Measurements from ENCODE around the gene AHDC1.
A peak's percentile ranks its signal among the peaks of the same experiment; 100 is the strongest.
"Not testable (repeated sequence)": the region's sequence is repeated elsewhere in the genome, so short reads cannot be mapped to it uniquely, and the experiment has no call there.

The AHDC1 gene

GRCh38 chr1:27548858-27549719 is 54.9 kb downstream of the AHDC1 start:
- no peak for DNase-seq

DNA sequence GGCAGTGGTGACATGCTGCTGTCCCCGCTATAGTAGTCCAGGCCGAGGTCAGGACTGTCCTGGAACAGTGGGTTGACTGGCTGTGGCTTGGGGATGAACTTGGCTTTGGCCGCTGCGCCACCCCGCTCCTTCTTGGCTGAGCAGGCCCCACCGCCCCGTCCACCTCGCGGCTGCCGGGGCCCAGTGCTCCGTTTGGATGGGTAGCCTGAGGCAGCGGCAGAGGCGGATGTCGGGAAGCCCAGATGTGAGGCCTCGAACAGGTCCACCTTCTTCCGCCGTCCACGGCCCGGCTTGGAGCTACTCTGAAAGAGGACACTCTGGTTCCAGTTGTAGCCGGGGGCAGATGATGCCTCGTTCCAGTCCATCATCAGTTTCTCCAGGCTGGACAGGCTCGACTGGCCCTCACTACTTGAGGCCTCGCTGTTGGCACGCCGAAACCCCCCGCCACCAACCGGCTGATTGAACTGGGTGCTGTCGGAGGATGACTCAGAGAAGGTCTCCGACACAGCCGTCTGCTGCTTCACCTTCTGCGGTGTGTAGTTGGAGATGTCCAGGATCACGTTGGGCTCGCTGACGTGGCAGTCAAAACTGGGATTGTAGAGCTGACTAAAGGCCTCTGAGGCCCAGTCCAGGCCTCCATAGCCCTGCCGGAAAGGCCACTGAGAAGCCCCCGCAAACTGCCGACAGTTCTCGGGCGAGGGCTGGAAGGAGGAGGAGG is 55.6 kb downstream of the AHDC1 start:
- no peak for DNase-seq

GRCh38 chr1:27547220-27548116 is 56.5 kb downstream of the AHDC1 start:
- DNase-seq, result no peak

DNA sequence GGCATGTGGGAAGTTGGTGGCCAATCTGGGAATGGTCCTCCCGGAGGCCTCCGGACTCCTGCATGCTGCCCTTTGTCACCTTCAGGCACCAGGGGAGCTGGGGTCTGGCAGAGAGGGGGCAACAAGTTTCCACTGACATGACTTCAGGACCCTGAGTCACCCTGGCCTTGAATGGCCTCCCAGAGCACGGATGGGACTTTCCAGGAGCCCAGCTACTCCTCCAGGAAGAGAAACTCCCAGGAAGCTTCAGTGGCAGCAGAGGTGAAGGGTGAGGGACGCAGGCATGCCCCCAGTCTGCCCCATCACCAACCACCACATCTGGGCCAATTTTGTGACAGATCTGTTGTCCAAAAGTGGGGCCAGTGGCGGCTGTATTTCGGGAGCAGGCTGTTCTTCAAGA is 58.1 kb downstream of the AHDC1 start:
- DNase-seq, result no peak

DNA sequence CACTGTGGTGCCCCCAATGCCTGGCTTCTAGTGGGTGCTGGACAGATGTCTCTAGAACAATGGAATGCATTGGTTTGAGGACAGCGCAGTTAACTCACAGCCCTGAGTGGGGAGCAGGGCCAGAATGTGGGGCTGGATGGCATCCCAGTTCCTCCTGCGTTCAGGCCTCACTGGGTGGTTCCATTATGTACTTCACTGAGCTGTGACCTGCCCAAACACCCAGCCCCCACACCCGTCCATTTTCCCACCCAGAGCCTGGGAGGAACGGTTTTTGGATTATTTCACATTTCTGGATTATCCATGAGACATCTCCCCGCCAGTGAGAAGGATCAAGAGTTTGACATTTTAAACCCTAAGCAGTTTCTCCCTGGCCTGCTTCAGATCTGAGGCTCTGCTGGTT is 58.7 kb downstream of the AHDC1 start:
- no peak for DNase-seq

DNA sequence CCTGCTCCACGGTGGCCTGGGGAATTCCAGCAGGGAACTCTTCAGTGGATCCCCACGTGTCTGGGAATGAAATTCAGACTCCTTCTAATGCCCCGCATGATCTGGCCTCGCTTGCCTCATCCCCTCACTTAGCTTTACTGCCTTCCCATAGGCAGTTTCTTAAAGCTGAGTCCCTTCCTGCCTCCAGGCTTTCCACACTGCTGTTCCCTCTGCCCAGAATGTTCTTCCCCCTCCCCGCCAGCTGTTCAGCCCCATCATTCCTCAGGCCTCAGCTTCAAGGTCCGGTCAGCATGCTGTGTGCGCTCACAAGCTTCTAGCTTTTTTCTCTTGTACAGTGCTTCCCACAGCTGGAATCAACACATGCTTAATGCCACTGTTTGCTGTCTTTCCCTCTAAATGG is 59.1 kb downstream of the AHDC1 start:
- DNase-seq, result no peak

GRCh38 chr1:27543284-27543683 is 60.7 kb downstream of the AHDC1 start:
- DNase-seq, result no peak

DNA sequence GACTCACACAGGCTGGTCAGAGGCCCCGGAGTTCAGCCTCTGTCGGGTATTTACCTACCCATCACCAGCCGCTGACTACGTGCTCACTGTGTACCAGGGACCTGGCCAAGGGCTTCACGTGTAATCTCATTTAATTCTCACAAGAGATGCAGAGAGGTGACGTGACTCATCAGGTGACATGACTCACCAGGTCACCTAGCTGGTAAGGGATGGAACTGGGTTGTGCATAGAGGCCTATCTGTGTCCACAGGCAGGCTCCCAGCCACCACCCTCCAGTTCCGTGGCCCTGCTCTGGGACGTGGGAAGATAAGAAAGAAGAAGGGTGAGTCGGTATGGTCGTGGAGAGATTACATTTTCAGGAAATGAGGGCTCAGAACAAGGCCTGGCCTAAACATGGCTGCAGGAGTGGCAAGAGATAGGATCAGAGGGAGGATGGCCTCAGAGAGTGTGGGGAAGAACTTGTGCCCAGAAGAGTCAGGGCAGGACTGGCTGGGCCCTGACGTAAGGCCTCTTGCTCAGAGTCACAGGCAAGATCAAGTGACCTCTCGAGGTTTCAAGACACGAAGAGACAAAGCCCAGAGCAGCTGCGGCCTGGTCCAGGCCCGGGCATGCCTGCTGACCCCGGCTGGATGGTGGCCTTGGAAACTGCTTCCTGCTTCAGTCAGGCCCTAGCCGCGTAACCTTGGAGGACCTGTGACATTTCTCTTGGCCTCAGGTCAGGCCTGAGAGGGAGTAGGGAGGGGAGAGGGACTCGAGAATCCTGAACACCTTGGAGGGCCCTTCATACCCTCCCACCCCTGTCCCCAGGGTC is 61.3 kb downstream of the AHDC1 start:
- DNase-seq, result no peak

DNA sequence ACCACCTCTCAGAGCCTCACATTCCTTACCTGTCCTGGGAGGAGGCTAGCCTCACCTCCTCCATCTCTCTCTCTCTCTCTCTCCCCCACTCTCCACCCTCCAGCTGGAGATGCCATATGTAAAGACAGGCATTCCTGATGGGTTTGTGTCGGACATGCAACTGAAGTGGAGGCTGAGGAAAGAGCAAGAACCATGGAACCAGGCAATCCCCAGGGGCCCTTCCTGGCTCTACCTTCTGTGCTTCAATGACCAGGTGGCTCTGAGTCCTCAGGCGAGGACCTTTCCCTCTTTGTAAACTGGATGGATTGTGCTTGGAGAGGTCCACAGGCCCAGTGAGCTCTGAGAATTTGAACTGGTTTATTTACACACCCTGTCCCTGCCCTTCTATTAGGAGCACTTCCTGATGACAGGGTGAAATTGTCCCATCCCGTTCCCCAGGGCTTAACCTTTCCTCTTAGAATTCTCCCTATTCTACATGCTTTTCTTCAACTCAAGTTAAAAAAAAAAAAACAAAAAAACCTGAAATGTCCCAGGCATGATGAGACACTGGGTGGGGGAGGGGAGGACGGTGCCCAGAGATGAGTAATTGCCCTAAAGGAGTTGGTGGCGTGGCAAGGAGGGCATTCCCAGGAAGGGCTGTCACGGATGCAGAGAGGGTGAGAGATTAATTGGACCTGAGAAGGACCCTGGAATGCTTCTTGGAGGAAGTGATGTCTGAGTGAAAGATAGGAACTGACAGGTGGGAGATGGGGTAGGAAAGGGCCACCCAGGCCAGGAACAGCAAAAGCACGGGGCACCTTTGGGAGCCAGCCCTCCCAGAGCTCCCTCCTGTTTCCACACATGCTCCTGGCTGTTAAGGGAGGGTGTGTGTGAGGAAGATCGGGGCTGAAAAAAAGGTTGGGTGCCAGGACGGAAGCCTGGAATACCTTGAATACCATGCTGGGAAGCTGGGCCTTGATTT is 63.8 kb downstream of the AHDC1 start:
- DNase-seq, result no peak

DNA sequence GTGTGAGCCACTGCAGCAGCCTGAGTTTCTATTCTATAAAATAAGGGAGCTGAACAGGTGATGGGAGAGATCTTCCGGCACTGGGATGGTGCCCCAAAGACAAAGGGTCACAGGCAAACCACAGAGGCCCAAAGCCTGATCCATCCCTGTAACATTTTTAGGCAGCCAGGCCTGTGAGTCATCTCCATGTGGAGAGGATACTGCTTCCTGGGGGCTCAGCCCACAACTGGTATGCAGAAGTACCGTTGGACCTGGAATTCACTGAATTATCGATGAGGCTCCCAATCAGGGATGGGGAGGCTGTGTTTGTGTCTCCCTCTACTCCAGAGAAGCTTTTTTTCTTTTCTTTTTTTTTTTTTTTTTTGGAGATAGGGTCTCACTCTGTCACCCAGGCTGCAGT is 65.2 kb downstream of the AHDC1 start:
- no peak for DNase-seq

DNA sequence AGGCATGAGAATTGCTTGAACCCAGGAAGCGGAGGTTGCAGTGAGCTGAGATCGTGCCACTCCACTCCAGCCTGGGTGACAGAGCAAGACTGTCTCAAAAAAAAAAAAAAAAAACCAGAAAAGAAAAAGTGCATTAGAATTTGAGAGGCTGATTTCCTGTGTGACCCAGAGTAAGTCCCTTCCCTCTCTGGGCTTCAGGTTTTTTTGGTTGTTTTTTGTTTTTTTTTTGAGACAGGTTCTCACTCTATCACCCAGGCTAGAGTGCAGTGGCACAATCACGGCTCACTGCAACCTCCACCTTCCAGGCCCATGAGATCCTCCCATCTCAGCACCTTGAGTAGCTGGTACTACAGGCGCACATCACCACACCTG is 65.7 kb downstream of the AHDC1 start:
- not testable (repeated sequence) for DNase-seq

GRCh38 chr1:27536767-27537166 is 67.2 kb downstream of the AHDC1 start:
- DNase-seq, result peak; percentile 84

DNA sequence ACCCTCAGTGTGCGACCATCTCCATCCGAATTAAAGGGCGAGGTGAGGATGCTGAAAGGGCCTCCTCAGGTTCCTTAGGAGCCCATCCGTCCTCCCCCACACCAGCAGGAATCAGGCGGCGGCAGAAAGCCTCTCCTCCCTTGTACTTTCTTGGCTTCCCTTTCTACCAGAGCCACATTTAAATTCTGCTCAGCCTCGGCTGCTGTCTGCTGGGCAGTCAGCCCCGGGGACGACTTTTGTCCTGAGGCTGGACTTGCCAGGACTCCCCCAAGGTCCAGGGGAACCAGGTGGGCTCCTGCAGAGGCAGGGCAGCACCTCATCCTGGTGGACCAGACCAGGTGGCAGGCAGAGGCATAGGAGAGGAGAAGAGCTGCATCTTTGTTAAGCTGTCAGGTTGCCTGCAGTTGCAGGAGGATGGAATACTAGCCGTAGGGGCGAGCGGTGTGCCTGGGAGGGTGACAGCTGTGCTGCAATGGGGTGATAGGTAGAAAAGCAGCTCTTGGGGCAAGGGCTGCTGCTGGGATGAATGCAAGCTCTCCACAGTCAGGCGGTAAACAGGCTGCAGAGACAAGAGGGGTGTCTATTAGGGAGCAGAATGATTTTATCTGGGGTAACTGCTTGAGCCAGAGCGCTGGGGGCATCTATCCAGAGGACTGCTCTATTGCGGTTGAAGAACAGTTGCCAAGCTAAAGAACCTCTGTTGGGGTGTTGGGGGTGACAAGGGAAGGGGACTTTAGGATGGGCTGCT is 67.8 kb downstream of the AHDC1 start:
- no peak for DNase-seq

DNA sequence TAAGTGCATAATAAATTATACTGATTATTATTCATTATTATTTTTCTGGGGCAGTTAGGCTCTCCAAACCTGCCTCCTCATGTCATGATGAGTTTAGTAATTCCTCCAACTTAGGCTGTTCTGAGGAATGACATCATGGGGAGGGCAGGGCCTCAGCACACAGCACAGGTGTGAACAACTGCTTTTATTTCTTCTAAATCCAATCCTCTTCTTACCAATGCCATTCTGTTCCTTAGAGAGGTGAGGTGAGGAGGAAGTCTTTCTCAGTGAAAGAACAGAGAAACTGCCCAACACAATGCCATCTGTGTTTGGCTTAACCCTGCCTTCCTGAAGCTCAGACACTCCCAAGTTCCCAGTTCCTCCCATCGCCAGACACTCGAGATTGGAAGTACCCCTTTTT is 68.6 kb downstream of the AHDC1 start:
- DNase-seq, result no peak

DNA sequence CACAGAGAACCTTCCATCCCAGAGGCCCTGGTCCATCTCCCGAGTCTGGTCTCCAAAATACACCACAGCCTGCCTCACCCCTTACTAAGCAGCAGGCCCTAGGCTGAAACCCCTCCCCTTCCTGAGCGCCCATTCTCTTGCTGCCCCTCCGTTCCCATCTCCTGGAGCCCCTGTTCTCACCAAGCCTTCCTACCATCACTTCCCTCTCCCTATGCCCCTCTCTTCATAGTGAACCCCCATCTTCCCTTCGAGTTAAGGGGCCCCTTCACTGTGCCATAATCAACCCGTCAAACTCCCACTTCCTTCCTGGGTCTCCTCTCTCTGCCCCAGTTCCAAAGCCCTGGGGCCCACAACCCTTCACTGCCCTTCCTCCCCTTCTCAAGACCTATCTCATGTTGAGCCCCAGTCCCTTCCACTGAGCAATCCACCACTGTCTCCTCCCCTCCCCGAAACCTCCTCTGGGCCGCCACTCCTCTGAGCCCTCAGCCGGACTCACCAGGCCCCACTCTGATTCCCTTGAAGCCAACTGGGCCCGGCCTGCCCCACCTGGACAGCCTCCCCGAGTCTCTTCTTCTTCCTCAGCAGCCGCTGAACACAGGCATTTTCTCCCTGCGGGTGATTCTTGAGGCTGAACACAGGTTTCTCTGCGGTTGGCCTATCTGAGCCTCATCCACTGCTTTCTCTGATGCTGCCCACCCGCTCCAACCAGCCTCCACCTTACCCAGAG is 71.8 kb downstream of the AHDC1 start:
- no peak for DNase-seq

DNA sequence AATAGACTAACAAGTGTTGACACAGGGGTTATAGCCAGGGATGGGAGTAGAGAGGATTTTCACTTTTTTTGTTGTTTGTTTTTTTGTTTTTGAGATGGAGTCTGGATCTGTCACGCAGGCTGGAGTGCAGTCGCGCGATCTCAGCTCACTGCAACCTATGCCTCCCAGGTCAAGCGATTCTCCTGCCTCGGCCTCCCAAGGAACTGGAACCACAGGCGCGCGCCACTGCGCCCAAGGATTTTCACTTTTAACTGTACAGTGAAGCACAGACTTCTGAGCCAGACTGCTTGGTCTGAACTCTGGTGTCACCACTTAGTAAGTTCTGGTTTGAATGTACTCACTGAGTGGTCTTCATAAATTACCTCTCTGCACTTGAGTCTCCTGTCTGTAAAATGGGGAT is 73.8 kb downstream of the AHDC1 start:
- no peak for DNase-seq

DNA sequence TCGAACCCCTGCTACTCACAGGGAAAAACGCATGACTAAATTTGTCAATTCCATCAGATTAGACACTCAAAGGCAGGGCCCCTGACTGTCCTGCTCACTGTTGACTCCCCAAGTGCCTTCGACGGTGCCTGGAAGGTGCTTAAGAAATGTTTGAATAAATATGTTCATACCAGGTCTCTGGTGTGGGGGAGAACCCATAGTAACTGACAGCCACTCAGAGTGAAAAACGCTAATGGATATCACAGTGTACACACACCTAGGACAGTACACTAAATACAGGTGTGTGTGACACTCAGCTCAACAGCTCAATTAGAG is 74.3 kb downstream of the AHDC1 start:
- DNase-seq, result no peak

DNA sequence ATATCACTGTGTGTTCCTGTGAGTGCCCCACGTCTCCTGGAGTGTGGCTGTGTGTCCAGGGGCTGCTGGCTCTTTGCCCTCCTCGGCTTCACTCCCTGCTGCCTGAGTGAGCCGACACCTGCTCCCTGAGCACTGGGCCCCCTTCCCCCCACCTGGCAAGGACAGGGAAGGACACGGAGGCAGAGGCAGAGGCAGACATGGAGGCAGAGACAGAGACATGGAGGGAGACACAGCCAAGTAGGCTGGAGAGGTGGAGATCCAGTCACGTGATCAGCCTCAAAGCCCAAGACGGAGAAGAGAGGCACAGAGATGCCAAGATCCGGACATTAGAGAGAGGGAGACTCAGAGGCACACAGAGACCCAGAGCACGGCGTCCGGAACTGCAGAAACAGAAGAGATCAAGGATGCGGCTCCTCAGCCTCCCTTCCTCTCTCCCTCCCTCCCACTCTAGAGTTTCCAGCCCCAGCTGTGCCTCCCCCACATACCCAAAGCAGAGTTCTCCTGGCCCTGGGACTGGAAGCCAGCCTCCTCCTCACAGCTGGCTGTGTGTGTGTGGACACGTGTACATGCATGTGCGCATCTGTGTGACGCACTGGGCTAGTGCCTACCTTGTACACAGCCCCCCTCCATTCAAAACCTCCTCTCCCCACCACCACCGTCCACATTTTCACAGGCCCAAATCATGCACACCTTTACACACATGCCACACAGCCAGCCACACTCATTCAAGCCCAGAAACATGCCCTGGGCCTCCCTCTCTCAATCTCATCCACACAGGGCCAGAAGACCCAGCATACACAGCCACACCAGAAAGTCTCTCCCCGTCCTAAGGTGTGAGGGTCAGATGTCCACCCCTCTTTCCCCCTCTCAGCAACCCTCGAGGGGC is 74.9 kb downstream of the AHDC1 start:
- DNase-seq, result peak; percentile 71

Data from NCI-H1092 (cell line).